GM12873 (cell line): ENCODE data around the gene CHST10.

Experiments
- CTCF ChIP-seq: IDR thresholded peaks from 2 replicates; pipeline ENCODE4 v1.5.1; 2012; ENCODE audit warnings: low read depth, mild to moderate bottlenecking, moderate library complexity, low read length, control low read depth; ENCODE audit not compliant: insufficient read depth; ENCODE audit errors: missing control alignments

The CHST10 gene

DNA sequence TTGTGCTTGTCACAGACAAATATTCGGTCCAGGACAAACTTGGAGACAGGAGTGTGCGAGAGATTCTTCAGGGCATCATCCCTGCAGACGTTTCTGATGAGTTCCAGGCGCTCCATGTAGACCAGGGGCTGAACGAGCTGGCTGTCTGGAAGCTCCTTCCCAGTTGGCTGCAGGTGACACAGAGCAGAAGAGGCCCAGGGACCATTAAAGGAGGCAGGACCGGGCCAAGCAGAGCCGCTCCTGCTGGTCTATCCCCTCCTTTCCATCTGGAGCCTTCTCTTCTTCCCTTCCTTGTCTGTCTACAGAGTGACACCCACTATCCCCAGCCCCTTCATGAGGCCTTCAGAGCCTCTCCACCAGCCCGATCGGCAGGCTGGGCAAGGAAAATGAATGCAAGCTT lies 19.5 kb downstream of the CHST10 start:
- no peak for TF ChIP-seq CTCF

GRCh38 chr2:100397118-100397860 lies 20.2 kb downstream of the CHST10 start:
- TF ChIP-seq CTCF: no peak

- no peak for TF ChIP-seq CTCF
Observed at GRCh38 chr2:100396483-100396882, 21.0 kb downstream of the CHST10 start.

DNA sequence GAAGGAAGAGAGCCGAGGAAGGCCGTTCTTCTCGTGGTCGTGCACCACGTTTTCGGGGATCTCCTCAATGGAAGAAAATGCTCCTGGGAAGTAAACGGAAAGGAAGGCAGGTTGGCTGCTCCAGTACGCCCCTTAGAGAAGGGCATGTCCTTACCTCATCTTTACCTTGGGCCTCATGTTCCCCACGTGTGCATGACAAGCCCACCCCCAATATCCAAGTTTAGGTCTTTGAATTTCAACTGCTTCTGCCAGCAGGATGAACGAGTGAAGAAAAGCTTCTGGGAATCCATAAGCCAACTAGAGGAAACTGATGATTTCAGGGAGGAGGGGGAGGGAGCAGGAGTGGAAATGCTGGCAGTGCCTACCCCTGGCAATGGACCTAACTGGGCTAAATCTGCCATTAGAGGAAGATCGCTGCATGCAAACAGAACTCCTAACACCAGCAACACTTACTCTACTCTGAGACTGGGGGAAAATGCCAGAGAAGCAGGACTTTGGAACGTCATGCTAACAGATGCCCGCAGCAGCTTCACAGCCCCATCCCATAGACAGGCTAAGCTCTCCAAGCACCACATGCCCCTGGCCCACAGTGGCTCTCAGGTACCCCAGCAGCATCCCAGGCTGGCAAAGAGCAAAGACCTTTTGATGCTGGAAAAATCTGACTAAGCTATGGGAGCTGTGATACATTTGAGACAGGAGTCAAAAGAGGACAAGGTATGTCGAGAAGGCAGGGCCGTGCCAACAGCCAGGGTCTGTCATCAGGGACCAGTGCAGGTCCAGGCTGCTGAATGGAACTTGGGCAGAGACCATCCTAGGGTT lies 21.7 kb downstream of the CHST10 start:
- no peak for TF ChIP-seq CTCF

DNA sequence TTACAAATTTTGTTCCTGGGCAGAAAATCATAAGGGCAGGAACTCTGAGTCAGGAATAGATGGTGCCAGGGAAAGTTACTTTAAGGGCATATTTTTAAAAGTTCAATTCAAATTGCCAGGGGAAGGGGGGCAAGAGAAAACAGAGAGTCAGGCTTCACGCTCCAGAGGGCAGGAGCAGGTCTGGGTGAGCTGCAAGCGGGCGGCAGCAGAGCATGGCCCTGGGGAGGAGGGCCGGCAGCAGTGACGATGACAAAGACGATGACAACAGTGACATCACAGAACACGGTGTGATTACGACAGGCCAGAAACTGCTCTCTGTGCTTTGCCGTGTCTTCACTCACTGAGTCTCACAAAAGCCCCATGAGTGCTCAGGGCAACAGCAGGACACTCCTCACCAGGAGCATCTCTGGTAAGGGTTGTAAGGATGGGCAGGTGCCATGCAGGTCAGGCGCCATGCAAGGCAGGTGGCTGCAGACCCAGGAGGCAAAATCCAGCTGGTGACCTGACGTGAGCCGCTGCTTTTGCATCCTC lies 23.3 kb downstream of the CHST10 start:
- TF ChIP-seq CTCF: no peak

DNA sequence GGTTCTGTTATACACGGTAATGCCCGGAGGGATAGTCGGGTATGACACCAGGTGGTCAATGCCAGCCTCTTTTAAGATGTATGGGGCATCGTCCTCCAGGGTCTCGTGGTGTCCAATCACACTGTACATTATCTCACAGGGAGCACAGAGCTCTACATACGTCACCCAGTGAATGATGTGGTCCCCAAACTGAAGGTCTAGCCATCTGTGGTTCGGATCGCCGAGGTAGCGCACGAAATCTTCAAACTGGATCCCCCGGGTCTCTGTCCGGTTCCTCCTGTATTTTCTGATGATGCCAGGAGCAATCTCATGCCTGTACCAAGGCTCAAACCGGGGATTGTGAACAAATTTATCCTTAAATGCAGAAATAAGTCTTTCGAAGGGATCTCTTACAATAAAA lies 24.1 kb downstream of the CHST10 start:
- no peak for TF ChIP-seq CTCF

DNA sequence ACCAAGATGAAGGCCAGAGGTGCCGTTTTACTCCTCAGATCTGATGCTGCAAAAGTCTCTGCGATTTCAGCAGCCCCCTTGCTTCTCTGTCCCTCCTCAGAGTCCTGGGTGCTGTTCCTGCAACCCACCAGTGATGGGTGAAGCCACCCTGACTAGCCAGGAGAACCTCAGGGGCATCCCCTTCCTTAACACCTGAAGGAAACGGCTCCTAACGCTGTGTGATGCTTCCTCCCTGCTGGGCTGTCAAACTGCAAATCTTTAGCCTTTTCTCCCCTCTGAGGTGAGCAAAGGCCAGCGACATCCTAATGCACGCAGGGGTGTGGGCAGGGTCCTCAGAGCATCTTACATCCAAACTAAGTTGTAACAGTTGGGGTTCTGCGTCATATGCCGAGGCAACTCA lies 24.8 kb downstream of the CHST10 start:
- TF ChIP-seq CTCF: no peak
